Stomach (tissue), 9 donors: ENCODE data around the gene ULK4. TPM values are rescaled to one million over a fixed set of nuclear protein-coding genes. Genes with fewer than 3 reads are reported as not detected.
A peak's percentile ranks its signal among the peaks of the same experiment; 100 is the strongest.

Experiments used
- DNase-seq, 2 donors: peaks; one replicate each; pipeline versions ENCODE4 v3.0.0 to v3.0.0-alpha.2; 2013 to 2019
- H3K27ac ChIP-seq, 5 donors: fragments of 200-600 bp in 4 of 5; sonication (generic) in 4 of 5; one replicate each; pipeline ENCODE4 v1.5.1; 2013 to 2019; ENCODE audit warnings: mild to moderate bottlenecking in 1 of 5, moderate library complexity in 1 of 5
- H3K27me3 ChIP-seq, 3 donors: fragments of 200-600 bp; sonication (generic); one replicate each; pipeline ENCODE4 v1.5.1; 2017 to 2019; ENCODE audit warnings: mixed run types in 1 of 3
- H3K36me3 ChIP-seq, 4 donors: fragments of 200-600 bp; sonication (generic); 1 replicate in 3 of 4; 2 replicates in 1 of 4; pipeline ENCODE4 v1.5.1; 2016 to 2019
- H3K4me1 ChIP-seq, 4 donors: fragments of 200-600 bp; sonication (generic); one replicate each; pipeline ENCODE4 v1.5.1; 2016 to 2019
- H3K4me3 ChIP-seq, 4 donors: fragments of 200-600 bp; sonication (generic) in 3 of 4; one replicate each; pipeline ENCODE4 v1.5.1; 2016 to 2019; ENCODE audit warnings: mild to moderate bottlenecking in 1 of 4
- H3K9me3 ChIP-seq, 4 donors: fragments of 200-600 bp; sonication (generic); one replicate each; pipeline ENCODE4 v1.5.1; 2016 to 2019
- EP300 ChIP-seq: sonication (generic); formaldehyde crosslinking; IDR thresholded peaks from one replicate; pipeline ENCODE4 v1.6.1; 2017; ENCODE audit warnings: antibody characterized with exemption
- POLR2A ChIP-seq, 4 donors: fragments of 450-650 bp; IDR thresholded peaks; one replicate each; pipeline ENCODE4 v1.6.1; 2016; ENCODE audit warnings: antibody characterized with exemption in 4 of 4, control low read depth in 2 of 4, mild to moderate bottlenecking in 1 of 4, moderate library complexity in 1 of 4
- POLR2AphosphoS5 ChIP-seq, 3 donors: sonication (generic); formaldehyde crosslinking; IDR thresholded peaks; one replicate each; pipeline ENCODE4 v1.6.1; 2016; ENCODE audit warnings: antibody characterized with exemption in 3 of 3
- WGBS, 5 donors: extraction: QIAGEN DNeasy Blood & Tissue Kit in 3 of 5; methylation state at CpG; one replicate each; pipeline versions ENCODE4 v1.1.5 to v1.1.7; 2013 to 2018; 5-methylcytosine and 5-hydroxymethylcytosine counted together
- intact Hi-C: fragments of 100-400 bp; cut with DNase I; formaldehyde crosslinking; loops from one replicate; pipeline ENCODE4 v1.15.1; 2023; ENCODE audit warnings: low total_unique reads
- polyA plus RNA-seq, 3 donors: library from polyadenylated mRNA; stranded (reverse); fragments of 200-250 nt; gene quantifications; one replicate each; pipeline ENCODE4 v1.2.3, GENCODE V29; 2013
- total RNA-seq, 5 donors: library from RNA; depleted of rRNA; stranded (reverse); fragments of >200 nt; gene quantifications; one replicate each; pipeline versions ENCODE4 v1.1.0 to v1.2.3, GENCODE V29; 2014 to 2016
- TF ChIP-seq, protein P1 (sequence below), 7 experiments: fragments of 450-650 bp in 4 of 7; fragments of 200-600 bp in 3 of 7; sonication (generic) in 3 of 7; IDR thresholded peaks; one replicate each; pipeline ENCODE4 v1.5.1; 2016 to 2019; ENCODE audit warnings: antibody characterized with exemption in 7 of 7, control low read depth in 2 of 7, mild to moderate bottlenecking in 1 of 7
- donor health status: healthy with polysubstance abuse.
- donor health status: Bipolar disorder and iron deficiency.
- donor health status: healthy.

ULK4 gene
- total and polyA plus RNA-seq, 8 donors: 1.6 to 150 (median 7.4) TPM

DNA sequence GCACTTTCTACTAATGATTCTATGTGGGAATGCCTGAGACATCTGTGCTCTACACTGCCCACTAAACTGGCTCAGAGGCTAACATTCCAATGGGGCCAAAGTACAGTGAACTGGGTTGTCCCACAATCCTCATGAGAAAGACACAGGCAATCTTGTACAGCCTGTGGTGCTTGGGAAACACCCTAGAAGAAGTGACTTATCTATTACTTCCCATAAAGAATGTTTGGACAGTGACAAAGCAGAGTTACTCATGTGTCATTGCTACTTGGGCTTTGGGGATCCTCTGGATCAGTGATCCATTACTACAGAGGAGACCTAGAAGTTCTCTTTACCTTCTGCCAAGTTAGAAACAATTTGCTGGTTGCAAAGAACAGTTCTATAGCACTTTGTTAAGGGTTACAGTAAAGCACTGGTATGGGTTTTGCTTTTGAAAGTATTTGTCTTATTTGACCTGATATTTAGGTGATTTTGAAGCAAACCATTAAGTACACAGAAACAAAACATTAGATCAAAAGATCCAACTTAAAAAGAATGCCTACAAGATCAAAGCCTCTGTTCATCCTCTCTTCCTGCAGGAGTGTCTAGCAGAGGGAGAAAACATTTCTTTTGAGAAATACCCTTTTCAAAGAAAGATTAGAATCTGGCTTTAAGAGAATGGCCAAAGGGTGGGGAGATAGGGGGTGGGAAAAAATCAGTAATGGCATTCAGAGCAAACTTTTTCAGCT, 686.8 kb downstream of the ULK4 start:
- Histone ChIP-seq H3K27ac (no peak overlapping the region), H3K4me1 (no peaks in the 10 kb centered on the region), H3K27me3 (no peaks in the 10 kb centered on the region), H3K36me3 (no peaks in the 10 kb centered on the region), H3K9me3 (peaks cover 0 to 28% (median 11%) of the 10 kb centered on the region in 4 donors), H3K4me3 (no peak overlapping the region)
- intact Hi-C loops: no loop called here
- DNase-seq: peak in 1 of 2 donors; percentile 16
- TF ChIP-seq, protein P1, sequence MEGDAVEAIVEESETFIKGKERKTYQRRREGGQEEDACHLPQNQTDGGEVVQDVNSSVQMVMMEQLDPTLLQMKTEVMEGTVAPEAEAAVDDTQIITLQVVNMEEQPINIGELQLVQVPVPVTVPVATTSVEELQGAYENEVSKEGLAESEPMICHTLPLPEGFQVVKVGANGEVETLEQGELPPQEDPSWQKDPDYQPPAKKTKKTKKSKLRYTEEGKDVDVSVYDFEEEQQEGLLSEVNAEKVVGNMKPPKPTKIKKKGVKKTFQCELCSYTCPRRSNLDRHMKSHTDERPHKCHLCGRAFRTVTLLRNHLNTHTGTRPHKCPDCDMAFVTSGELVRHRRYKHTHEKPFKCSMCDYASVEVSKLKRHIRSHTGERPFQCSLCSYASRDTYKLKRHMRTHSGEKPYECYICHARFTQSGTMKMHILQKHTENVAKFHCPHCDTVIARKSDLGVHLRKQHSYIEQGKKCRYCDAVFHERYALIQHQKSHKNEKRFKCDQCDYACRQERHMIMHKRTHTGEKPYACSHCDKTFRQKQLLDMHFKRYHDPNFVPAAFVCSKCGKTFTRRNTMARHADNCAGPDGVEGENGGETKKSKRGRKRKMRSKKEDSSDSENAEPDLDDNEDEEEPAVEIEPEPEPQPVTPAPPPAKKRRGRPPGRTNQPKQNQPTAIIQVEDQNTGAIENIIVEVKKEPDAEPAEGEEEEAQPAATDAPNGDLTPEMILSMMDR (IDR thresholded peaks at IDR 0.05): no peak
- TF ChIP-seq POLR2AphosphoS5 (IDR thresholded peaks at IDR 0.05): peak in 1 of 3 donors; percentile 8
- no peak for TF ChIP-seq POLR2A (IDR thresholded peaks at IDR 0.05)
- no peak for TF ChIP-seq EP300

DNA sequence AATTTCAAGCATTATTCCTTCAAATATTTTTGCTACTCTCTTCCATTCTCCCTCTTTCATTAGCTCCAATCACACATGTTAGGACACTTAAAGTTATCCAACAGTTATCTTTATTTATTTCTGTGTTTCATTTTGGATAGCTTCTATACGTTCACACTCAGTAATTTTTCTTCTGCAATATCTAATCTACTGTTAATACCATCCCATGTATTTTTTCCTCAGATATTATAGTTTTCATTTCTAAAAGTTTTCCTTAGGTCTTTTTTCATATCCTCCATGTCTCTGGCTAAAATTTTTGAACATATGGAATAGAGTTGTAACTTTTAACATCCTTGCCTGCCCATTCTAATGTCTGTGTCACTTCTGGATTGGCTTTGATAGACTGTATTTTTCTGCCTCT, 689.2 kb downstream of the ULK4 start:
- H3K36me3 ChIP-seq: no peaks in the 10 kb centered on the region
- H3K9me3 ChIP-seq: peaks cover 0 to 28% (median 11%) of the 10 kb centered on the region in 4 donors
- no peaks in the 10 kb centered on the region for H3K27me3 ChIP-seq
- intact Hi-C loops: no loop called here
- no peak overlapping the region for H3K27ac ChIP-seq
- H3K4me3 ChIP-seq: no peak overlapping the region
- TF ChIP-seq EP300: no peak
- no peak for TF ChIP-seq POLR2AphosphoS5 (IDR thresholded peaks at IDR 0.05)
- TF ChIP-seq POLR2A (IDR thresholded peaks at IDR 0.05): no peak
- H3K4me1 ChIP-seq: no peaks in the 10 kb centered on the region
- 81 to 100% (median 96%) methylated on average over 1 of the region's 1 CpG for WGBS, 5 donors
- DNase-seq: no peak

DNA sequence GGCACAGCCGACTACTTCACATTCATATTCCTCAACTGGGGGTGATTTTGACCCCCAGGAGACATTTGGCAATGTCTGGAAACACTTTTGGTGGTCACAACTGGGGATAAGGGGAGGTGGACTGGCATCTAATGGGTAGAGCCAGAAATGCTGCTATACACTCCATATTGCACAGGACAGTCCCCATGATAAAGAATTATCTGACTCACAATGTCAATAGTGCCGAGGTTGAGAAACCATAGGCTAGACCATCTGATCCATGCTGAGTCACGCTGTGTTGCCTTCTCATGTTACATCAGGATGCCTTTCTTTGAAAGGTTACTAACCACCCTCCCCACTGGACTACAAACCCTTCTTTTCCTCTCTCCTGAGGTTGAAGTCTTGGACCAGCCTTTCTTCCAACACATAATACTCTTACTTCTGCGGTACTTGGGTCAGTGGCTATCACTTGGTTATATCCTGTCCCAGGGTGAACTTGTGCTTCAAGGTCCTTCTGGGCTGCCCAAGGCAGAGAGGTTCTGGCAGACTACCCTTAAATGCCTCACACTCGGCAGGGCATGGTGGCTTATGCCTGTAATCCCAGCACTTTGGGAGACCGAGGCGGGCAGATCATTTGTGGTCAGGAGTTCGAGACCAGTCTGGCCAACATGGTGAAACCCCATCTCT, 693.8 kb downstream of the ULK4 start:
- Histone ChIP-seq H3K27ac (no peak overlapping the region), H3K4me1 (no peaks in the 10 kb centered on the region), H3K4me3 (no peak overlapping the region), H3K36me3 (no peaks in the 10 kb centered on the region), H3K27me3 (no peaks in the 10 kb centered on the region), H3K9me3 (peaks cover 0 to 20% (median 10%) of the 10 kb centered on the region in 4 donors)
- DNase-seq: no peak
- WGBS, 5 donors: 90 to 93% (median 91%) methylated on average over 7 to 8 of the region's 8 CpGs
- intact Hi-C loops: no loop called here
- TF ChIP-seq, protein P1 (IDR thresholded peaks at IDR 0.05): no peak
- TF ChIP-seq POLR2AphosphoS5 (IDR thresholded peaks at IDR 0.05): peak in 2 of 3 donors; percentile 8 to 11

DNA sequence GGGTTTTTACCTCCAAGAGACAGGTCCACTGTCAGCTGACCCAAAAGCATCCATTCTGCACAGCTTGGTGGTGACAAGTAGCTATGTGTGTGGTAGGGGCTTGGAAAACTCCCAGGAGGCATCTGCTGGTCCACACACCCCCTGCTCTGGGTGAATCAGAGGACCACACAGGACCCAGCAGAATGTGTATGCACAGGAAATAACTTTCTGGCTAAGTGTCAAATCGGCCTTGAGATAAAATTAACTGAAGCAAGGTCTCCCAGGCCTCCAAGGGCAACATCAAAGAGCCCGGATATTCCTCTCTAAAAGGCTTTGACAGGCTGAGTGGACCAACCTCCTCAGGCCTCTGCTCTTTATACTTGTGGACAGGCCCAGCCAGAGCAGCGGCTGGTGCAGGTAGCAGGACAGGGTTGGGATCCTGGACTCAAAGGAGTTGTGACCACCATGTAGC, 696.1 kb downstream of the ULK4 start:
- 19 to 46% (median 24%) methylated on average over 3 of the region's 3 CpGs for WGBS, 5 donors
- H3K36me3 ChIP-seq: no peaks in the 10 kb centered on the region
- no peak overlapping the region for H3K4me3 ChIP-seq
- H3K27me3 ChIP-seq: no peaks in the 10 kb centered on the region
- peak in 1 of 2 donors; percentile 57 for DNase-seq
- intact Hi-C loops: no loop called here
- no peaks in the 10 kb centered on the region for H3K4me1 ChIP-seq
- no peak overlapping the region for H3K27ac ChIP-seq
- no peaks in the 10 kb centered on the region for H3K9me3 ChIP-seq
- TF ChIP-seq POLR2A (IDR thresholded peaks at IDR 0.05) (no peak), EP300 (no peak), POLR2AphosphoS5 (IDR thresholded peaks at IDR 0.05) (no peak)
- TF ChIP-seq, protein P1 (IDR thresholded peaks at IDR 0.05): no peak
